Neural cell (in vitro differentiated cells): ENCODE measurements around the gene CLIC3.

Experiments used
- EP300 ChIP-seq: fragments of 450-650 bp; conservative IDR thresholded peaks from 2 replicates; pipeline ENCODE4 v1.6.1; 2014; ENCODE audit warnings: antibody characterized with exemption, mild to moderate bottlenecking, moderate library complexity; ENCODE audit not compliant: poor library complexity, severe bottlenecking
- EZH2 ChIP-seq: fragments of 200-600, 300-800 bp; shearing (Covaris generic), sonication (generic); IDR thresholded peaks from 2 replicates; pipeline ENCODE4 v1.6.1; 2014; ENCODE audit warnings: antibody characterized with exemption, low read length, borderline replicate concordance, mild to moderate bottlenecking; ENCODE audit not compliant: insufficient read depth, poor library complexity, severe bottlenecking
- MXI1 ChIP-seq: fragments of 450-650 bp; conservative IDR thresholded peaks from 2 replicates; pipeline ENCODE4 v1.6.1; 2014; ENCODE audit warnings: antibody characterized with exemption, mild to moderate bottlenecking; ENCODE audit not compliant: poor library complexity, severe bottlenecking
- POLR2AphosphoS5 ChIP-seq: IDR thresholded peaks from 2 replicates; pipeline ENCODE4 v1.6.1; 2012
- RAD21 ChIP-seq: fragments of 450-650 bp; conservative IDR thresholded peaks from 2 replicates; pipeline ENCODE4 v1.6.1; 2014; ENCODE audit warnings: antibody characterized with exemption, mild to moderate bottlenecking, moderate library complexity
- SMC3 ChIP-seq: fragments of 450-650 bp; conservative IDR thresholded peaks from 2 replicates; pipeline ENCODE4 v1.6.1; 2014; ENCODE audit warnings: antibody characterized with exemption, mild to moderate bottlenecking, moderate library complexity; ENCODE audit not compliant: poor library complexity
- TAF1 ChIP-seq: IDR thresholded peaks from 2 replicates; pipeline ENCODE4 v1.6.1; 2012; ENCODE audit warnings: low read depth
- TF ChIP-seq, protein P1 (sequence below): fragments of 450-650 bp; IDR thresholded peaks from 2 replicates; pipeline ENCODE4 v1.5.1; 2014; ENCODE audit warnings: antibody characterized with exemption, mild to moderate bottlenecking, moderate library complexity; ENCODE audit not compliant: poor library complexity, severe bottlenecking

- TF ChIP-seq, protein P1, sequence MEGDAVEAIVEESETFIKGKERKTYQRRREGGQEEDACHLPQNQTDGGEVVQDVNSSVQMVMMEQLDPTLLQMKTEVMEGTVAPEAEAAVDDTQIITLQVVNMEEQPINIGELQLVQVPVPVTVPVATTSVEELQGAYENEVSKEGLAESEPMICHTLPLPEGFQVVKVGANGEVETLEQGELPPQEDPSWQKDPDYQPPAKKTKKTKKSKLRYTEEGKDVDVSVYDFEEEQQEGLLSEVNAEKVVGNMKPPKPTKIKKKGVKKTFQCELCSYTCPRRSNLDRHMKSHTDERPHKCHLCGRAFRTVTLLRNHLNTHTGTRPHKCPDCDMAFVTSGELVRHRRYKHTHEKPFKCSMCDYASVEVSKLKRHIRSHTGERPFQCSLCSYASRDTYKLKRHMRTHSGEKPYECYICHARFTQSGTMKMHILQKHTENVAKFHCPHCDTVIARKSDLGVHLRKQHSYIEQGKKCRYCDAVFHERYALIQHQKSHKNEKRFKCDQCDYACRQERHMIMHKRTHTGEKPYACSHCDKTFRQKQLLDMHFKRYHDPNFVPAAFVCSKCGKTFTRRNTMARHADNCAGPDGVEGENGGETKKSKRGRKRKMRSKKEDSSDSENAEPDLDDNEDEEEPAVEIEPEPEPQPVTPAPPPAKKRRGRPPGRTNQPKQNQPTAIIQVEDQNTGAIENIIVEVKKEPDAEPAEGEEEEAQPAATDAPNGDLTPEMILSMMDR, result no peak
- TF ChIP-seq RAD21, result no peak
- TF ChIP-seq POLR2AphosphoS5, result no peak
- no peak for TF ChIP-seq EZH2
- TF ChIP-seq SMC3, result no peak
- TF ChIP-seq MXI1, result no peak
- TF ChIP-seq EP300, result no peak
- TF ChIP-seq TAF1, result no peak
Measured at GRCh38 chr9:137008312-137008711, 11.9 kb upstream of the CLIC3 start.
